ENCODE data around the gene PNMA1.

GRCh38 chr14:73719791-73720190 is 5.6 kb upstream of the PNMA1 start:
- no peak for TF ChIP-seq CTCF (IDR thresholded peaks at IDR 0.05)
- no peak for TF ChIP-seq POLR2A (IDR thresholded peaks at IDR 0.05)
